ENCODE data around the gene ARFGAP3. TPM values are rescaled to one million over a fixed set of nuclear protein-coding genes. Genes with fewer than 3 reads are reported as not detected.

ARFGAP3 gene
- total RNA-seq, 1 donor from 2014 or later: 39.9 TPM

- intact Hi-C loops (cut with DNase I): no loop called here
- H3K9me3 ChIP-seq: no peaks in the 10 kb centered on the region
- H3K27me3 ChIP-seq (ENCODE audit: low read depth): no peaks in the 10 kb centered on the region
- peaks cover under 1% of the 10 kb centered on the region for H3K4me1 ChIP-seq
- H3K27ac ChIP-seq: no peak overlapping the region
- ATAC-seq (no peak), DNase-seq (no peak)
- H3K36me3 ChIP-seq: no peaks in the 10 kb centered on the region
- TF ChIP-seq, protein P1, sequence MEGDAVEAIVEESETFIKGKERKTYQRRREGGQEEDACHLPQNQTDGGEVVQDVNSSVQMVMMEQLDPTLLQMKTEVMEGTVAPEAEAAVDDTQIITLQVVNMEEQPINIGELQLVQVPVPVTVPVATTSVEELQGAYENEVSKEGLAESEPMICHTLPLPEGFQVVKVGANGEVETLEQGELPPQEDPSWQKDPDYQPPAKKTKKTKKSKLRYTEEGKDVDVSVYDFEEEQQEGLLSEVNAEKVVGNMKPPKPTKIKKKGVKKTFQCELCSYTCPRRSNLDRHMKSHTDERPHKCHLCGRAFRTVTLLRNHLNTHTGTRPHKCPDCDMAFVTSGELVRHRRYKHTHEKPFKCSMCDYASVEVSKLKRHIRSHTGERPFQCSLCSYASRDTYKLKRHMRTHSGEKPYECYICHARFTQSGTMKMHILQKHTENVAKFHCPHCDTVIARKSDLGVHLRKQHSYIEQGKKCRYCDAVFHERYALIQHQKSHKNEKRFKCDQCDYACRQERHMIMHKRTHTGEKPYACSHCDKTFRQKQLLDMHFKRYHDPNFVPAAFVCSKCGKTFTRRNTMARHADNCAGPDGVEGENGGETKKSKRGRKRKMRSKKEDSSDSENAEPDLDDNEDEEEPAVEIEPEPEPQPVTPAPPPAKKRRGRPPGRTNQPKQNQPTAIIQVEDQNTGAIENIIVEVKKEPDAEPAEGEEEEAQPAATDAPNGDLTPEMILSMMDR (IDR thresholded peaks at IDR 0.05): no peak
- H3K4me3 ChIP-seq: no peak overlapping the region
These were observed 3.9 kb upstream of the ARFGAP3 start for GRCh38 chr22:42860968-42861367.

DNA sequence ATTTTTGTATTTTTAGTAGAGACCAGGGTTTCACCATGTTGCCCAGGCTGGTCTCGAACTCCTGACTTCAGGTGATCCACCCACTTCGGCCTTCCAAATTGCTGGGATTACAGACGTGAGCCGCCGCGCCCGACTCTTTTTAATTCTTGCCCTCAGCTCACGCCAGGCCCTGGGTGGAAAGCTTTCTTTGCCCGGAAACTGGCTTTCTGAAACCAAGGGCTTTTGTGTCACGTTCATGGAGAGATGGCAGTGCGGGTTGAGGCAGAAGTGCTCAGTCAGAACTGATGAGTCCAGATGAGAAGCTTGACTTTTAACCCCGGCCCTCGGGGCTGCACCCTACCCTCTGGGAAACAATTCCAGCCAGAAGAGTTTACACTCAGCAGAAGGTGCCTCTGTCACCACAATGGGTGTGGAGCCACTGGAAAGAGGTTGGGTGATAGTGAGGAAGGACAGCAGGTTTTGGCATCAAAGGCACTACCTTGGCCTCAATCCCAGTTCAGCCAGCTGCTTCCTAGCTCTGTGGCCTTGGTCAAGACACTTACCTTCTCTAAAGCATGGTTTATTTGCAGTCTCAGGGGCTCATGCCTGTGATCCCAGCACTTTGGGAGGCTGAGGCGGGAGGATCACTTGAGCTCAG is 890 bp upstream of the ARFGAP3 start:
- TF ChIP-seq, protein P1 (IDR thresholded peaks at IDR 0.05): no peak
- Histone ChIP-seq H3K36me3 (peaks cover 5% of the 10 kb centered on the region), H3K9me3 (no peaks in the 10 kb centered on the region), H3K27ac (peak overlapping the region; percentile 97), H3K4me3 (peak overlapping the region; percentile 92), H3K4me1 (peaks cover 13% of the 10 kb centered on the region), H3K27me3 (ENCODE audit: low read depth) (no peaks in the 10 kb centered on the region)
- intact Hi-C loops (cut with DNase I): no loop called here
- DNase-seq (no peak), ATAC-seq (no peak)

DNA sequence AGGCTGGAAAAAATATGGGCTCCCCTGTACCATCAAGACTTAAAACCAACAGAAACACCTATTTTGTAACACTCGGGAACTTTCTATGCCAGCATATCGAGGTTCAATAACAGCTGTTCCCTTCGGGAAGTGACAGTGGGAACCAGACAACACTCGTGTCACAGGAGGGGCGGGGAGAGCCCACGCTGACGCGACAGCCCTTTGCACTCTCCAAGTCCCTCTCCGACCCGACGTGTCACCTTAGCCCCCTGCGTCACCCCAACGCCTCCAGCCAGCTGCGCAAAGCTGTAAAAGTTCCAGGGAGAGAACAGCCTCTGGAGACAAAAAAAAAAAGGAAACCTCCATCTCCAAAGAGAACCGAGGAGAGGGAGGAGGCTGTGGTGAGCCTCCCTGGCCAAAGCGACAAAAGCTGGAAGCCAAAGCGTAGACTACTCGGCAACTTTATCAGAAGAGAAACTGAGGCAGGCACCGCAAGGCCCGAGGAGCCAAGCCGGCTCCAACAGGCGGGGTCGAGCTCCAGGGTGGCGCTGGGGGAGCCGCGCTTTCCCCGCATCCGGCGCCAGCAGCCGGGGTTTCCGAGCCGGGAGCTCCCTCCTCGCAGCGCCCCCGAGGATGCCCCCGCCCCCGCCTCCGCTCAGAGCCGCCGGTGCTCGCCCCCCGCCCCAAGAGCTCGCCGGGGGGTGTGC is 751 bp downstream of the ARFGAP3 start:
- TF ChIP-seq, protein P1 (IDR thresholded peaks at IDR 0.05): no peak
- intact Hi-C loops (cut with DNase I): no loop called here
- DNase-seq (peak; percentile 83), ATAC-seq (peak; percentile 50 to 58)
- H3K9me3 ChIP-seq: no peaks in the 10 kb centered on the region
- peaks cover 5% of the 10 kb centered on the region for H3K36me3 ChIP-seq
- peak overlapping the region; percentile 97 for H3K27ac ChIP-seq
- peaks cover 13% of the 10 kb centered on the region for H3K4me1 ChIP-seq
- no peaks in the 10 kb centered on the region for H3K27me3 ChIP-seq (ENCODE audit: low read depth)
- peak overlapping the region; percentile 92 for H3K4me3 ChIP-seq

GRCh38 chr22:42855721-42856120 is 1.4 kb downstream of the ARFGAP3 start:
- TF ChIP-seq, protein P1 (IDR thresholded peaks at IDR 0.05): no peak
- no peak for DNase-seq
- Histone ChIP-seq H3K9me3 (no peaks in the 10 kb centered on the region), H3K4me1 (peaks cover 13% of the 10 kb centered on the region), H3K27ac (peak overlapping the region; percentile 97), H3K36me3 (peaks cover 5% of the 10 kb centered on the region), H3K27me3 (ENCODE audit: low read depth) (no peaks in the 10 kb centered on the region), H3K4me3 (peak overlapping the region; percentile 92)
- intact Hi-C loops (cut with DNase I): no loop called here
- no peak for ATAC-seq

GRCh38 chr22:42855211-42855610 is 1.9 kb downstream of the ARFGAP3 start:
- Histone ChIP-seq H3K9me3 (no peaks in the 10 kb centered on the region), H3K4me3 (peak overlapping the region; percentile 92), H3K4me1 (peaks cover 13% of the 10 kb centered on the region), H3K36me3 (peaks cover 5% of the 10 kb centered on the region), H3K27me3 (ENCODE audit: low read depth) (no peaks in the 10 kb centered on the region), H3K27ac (peak overlapping the region; percentile 97)
- TF ChIP-seq, protein P1 (IDR thresholded peaks at IDR 0.05): no peak
- intact Hi-C loops (cut with DNase I): no loop called here
- no peak for DNase-seq
- ATAC-seq: no peak

All from lower lobe of right lung (tissue), 2 donors.